ENCODE measurements around the gene MUTYH.
A peak's percentile ranks its signal among the peaks of the same experiment; 100 is the strongest.
"Not testable (repeated sequence)": the region's sequence is repeated elsewhere in the genome, so short reads cannot be mapped to it uniquely, and the experiment has no call there.

The MUTYH gene

DNA sequence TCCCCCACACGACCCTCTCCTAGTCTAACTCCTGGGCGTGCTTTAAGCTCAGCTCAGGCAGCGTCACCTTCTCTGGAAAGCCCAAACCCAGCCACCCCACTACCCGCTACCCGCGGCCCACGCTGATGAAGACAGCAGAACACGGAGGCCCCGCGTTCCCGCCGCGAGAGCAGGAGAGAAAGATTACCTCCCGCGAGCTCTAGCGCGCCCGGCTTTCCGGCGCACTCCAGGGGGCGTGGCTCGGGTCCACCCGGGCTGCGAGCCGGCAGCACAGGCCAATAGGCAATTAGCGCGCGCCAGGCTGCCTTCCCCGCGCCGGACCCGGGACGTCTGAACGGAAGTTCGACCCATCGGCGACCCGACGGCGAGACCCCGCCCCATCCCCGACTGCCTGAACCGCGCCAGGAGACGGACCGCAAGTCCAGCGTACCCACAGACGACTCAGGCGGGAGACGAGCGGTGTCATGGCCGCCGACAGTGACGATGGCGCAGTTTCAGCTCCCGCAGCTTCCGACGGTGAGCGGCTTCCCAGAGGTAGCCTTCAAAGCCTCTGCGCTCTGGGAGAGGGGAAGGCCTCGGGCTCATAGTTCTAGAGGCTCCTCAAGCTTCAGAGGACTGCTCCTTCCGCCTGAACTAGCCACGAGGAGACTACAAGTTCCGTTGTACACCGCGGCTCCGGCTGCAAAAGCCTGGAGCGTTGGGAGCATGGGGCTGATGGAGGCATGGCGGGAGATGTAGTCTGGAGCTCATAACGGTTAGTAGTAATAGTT lies at the start of gene MUTYH, which contains the start of gene TOE1:
Gene MUTYH, minus strand, starts transcription at position 652 of the 770 bp plus-strand sequence. CDS start 5,935 bp downstream, outside the sequence.
Gene TOE1, plus strand, starts transcription at position 382 of the 770 bp plus-strand sequence. Its CDS starts 83 bp downstream, at position 465.
- DNase-seq: peak; percentile 90

DNA sequence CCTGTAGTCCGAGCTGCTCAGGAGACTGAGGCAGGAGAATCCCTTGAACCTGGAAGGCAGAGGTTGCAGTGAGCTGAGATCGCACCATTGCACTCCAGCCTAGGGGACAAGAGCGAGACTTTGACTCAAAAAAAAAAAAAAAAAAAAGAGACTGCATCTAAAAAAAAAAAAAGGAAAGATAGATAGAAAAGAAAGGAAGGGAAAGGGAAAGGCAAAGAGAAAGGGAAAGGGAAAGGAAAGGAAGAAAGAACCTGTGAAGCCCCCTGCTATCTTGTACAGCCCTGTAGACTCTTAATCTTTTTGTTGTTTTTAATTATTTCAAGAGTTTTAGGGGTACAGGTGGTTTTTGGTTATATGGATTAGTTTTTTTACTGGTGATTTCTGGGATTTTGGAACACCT lies 46.0 kb upstream of the MUTYH start:
- DNase-seq: no peak

DNA sequence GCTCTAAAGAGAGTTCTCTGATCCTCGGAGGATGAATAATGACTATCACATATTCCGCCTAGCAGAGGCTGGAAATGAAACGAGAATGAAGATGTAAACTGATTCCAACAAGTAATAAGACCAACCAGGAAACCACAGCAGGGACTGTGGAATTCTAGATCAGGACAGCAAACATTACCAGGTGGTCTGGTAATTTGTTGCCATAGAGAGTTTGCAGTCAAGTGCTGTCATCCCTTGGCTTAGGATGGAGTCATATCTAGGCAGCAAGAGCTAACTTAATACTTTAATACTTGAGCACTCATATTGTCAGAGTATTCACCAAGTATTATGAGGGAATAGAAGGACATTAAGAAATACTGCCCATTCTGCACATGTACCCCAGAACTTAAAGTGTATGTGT lies 45.1 kb upstream of the MUTYH start:
- no peak for DNase-seq

DNA sequence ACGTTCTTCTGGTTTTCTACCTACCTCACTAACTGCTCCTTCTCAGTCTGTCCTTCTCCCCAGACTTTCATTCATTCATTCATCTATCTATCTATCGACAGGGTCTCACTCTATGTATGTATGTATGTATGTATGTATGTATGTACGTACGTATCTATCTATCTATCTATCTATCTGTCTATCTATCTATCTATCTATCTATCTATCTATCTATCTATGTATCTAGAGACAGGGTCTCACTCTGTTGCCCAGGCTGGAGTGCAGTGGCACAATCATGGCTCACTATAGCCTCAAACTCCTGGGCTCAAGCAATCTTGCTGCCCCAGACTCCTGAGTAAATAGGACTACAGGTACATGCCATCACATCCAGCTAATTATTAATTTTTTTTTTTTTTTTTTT lies 44.0 kb upstream of the MUTYH start:
- DNase-seq: not testable (repeated sequence)

DNA sequence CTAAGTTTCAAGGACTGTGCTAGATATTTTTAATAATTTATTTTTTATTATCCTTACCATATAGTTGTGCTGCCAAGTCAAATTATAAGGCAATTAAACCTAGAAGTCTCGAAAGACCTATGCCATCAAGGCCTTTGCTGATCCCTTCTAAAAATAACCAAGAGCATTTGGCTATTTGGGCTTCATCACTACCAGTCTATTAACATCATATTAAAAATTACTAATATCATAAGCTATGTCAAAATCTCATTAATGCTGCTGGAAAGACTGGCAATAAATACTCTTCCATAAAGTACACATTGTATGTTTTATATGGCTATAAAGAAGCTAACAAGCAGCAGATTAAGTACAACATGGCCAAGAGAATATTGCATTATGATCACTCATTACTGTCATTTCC lies 43.0 kb upstream of the MUTYH start:
- no peak for DNase-seq

DNA sequence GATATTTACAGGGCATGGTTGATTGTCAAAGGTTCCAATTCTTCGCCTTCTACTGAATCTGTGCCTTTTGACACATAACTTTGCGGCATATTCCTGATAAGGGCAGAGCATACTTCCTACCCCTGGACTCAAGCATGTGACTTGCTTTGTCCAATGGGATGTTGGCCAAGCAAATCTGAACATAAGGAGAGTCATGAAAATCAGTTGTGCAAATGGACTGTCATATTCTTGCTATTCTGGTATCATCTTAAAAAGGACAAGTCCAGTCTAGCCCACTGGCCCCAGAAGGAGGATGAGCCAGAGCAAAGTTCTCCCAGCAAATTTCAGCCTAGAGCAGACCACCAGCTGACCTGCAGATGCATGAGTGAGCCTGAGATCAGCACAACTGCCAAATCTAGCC lies 41.0 kb upstream of the MUTYH start:
- DNase-seq: no peak

DNA sequence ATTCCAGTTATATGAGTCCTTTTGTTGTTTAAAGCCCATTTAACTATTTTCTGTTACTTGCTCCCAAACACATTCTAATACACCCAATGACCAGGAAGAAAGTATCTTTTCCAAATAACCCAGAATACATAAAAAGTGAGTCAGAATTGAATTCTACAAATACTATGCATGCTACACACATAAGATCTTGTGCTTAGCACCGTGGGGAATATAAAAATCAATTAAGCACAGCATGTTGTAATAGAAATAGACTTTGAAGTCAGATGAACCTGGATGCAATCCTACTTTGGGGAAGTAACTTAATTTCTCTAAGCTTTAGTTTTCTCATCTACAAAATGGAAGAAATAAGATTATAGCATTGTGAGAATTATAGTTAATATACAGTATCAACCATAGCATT lies 40.5 kb upstream of the MUTYH start:
- no peak for DNase-seq

DNA sequence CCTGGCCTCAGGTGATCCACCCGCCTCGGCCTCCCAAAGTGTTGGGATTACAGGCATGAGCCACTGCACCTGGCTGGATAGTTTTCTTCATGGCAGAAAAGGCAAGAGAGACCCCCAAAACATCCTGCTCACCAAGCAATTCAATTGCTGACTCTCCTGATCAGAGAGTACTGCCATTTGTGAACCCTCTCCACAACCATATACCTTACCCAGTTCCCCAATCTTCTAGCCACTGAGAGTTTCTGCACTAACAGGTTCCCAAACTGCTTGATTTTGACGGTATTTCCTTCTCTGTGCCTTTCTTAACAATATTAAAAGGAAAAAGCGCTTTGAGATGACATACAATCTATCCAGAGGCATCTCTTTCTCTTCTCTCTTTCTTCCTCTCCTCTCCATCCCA lies 39.9 kb upstream of the MUTYH start:
- DNase-seq: no peak

DNA sequence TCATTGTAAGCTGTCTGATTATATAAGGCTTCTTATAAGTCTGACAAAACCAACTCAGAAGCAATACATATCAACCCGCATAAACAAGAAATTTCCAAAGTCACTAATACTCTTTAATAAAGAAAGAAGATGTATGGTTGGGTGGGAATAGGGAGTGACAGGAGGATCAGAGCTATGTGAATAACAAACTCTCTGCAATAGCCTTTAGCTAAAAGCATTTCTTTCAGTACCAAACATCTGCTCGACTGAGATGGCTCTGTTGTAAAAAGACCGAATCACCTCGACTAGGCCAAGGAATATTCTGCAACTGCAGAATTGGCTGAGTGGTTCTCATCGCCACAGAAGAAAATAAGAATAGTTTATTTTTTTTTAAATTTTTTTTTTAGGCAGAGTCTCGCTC lies 39.3 kb upstream of the MUTYH start:
- no peak for DNase-seq

DNA sequence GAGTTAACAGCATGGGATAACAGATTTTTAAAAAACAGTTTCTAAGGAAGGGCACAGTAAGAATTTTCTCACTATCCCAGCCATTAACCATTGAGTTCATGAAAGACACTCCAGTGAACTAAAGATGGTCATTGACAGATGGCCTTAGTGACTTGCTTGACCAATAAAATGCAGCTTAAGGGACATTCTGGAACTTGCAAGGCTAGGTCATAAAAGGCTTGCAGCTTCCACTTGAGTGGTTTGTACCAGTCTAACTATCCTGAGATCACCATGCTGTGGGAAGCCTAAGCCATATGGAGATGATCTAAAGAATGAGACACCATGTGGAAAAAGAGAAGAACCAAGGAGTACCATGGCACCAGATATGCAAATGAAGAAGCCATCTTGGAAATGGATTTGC lies 37.9 kb upstream of the MUTYH start:
- DNase-seq: no peak

DNA sequence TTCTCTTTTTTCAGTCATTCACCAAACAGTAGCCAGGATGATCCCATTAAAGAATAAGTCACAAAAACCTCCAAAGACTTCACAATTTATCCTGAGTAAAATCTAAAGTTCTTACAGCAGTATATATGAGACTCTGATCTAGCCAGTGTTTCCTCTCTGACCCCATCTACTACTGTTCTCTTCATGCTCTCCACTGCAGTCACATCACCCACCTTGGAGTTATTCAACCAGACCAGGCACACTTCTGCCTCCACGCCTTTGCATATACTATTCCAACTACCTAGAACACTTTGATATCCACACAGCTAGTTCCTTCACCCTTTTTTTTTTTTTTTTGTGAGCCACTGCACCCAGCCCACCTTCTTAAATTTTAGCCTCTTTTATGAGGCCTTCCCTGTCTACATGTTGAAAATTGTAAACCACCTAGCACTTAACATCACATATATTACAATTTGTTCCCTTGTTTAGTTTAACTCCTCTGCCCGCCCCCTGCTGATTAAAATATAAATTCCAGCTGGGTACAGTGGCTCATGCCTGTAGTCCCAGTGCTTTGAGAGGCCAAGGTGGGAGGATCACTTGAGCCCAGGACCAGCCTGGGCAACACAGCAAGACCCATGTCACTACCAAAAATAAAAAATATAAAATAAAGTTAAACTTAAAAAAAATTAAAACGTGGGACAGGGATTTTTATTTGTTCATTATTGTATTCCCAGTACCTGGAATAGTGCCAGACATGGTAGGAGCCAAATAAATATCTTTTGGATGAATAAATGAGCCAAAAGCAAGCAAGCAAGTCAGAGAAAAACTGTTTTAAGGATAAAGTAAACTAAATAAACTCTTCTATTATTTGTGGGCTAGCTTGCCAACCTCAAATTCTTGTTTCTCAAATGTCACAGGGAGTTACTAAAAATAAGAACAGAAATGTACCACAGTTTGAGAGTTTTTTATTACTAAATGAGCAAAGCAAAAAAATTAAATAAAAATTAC lies 35.2 kb upstream of the MUTYH start:
- no peak for DNase-seq

DNA sequence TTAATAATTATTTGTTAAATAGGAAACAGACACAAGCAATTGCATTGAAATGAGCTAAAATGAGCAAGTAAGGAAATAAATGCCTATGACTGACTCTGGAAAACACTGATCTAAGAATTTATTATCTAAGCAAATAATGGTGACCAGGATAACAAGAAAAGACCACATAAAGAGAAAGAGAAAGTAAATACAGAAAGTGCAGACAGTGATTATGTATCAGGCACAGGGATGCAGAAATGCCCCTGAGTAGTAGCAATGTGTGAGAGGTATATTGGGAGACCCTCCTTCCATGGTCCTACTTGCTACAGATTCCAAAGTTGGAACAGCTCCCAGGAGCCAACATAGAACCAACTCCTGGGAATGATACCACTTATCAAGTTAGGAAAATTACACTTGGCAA lies 33.3 kb upstream of the MUTYH start:
- DNase-seq: no peak

DNA sequence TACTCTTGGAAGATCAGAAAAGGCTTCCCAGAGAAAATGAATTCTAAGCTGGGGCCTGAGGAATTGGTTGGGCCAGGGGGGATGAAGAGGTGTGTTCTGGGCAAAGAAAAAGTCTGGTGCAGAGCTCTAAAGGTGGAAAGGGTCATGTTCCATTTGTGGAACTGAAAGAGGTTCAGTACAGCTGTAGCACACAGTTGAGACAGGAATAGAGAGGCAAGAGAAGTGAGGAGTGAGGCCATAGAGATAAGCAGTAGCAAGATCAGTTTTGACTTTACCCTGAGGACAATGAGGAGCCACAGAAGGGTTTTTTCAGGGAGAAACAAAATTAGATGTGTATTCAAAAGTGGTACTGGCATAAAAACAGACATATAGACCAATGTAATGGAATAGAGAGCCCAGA lies 30.3 kb upstream of the MUTYH start:
- no peak for DNase-seq

DNA sequence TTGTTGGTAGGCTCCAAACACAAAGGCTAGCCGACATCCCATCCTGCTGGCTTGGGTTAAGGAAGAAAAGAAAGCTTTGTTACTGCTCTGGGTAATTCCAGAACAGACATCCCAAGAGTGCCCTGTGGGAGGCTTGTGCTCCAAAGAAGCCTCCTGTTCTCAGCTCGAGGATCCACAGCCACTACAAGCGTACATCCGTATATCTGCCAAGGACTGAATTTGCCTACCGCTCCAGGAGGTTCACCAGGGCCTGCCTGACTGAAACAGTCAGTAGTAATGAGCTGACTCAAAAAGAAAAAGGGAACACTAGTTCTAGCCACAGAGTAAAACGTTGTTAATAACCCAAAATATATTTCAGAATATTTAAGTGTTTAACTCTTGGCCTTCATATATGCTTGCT lies 24.8 kb upstream of the MUTYH start:
- no peak for DNase-seq

DNA sequence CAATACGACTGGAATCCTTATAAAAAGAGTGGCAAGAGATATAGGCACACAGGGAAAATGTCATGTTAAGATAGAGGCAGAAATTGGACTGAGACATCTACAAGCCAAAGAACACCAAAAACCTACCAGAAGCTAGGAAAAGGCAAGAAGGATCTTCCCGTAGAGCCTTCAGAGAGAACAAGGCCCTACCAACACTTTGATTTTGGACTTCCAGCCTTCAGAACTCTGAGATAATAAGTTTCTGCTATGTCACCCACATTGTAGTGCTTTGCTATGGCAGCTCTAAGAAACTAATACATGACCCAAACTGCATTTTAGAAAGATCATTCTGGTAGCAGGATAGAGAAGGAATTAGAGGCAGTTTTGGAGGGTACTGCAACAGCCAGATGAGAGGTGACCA lies 24.1 kb upstream of the MUTYH start:
- no peak for DNase-seq

DNA sequence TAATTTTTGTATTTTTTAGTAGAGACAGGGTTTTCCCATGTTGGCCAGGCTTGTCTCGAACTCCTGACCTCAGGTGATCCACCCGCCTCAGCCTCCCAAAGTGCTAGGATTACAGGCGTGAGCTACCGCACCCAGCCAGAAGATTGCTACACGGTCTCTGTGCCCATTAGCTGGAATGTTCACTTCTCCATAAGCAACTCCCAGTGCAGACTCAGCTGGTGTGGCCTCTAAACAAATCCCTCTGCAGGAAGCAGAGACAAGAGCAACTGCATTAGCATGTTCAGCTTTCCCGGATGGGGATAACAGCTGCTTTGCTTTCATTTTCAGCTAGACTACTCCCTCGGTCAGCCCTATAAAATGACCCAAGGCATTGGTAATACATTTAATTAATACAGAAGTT lies 20.7 kb upstream of the MUTYH start:
- not testable (repeated sequence) for DNase-seq

DNA sequence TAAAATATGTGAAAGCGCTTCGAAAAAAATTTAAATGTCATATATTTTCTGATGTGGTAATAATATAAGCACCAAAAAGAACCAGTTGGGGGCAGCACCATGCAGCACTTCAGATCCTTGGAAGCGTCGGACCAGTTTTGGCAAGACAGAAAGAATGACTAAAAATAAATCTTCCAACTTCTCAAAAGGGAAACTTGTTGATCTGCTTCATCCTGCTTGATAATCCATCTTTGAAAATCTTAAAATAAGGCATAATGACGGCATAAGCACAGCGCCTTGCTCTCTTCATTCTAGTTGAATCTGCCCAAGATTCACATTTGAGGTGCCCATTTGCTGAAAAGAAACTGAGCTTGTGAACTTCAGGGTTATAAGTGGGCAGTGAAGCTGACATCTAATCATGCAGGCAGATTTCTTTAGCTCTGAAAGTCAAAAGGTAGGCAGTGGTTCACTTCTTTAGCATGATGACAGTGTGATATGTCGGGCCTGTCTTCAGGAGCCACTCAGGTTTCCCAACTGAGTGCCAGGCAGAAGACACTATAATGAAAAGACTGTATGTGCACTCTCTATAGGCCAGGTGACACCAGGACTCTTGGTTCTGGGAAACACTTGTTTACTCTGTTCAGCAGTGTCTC lies 19.8 kb upstream of the MUTYH start:
- DNase-seq: peak; percentile 56

DNA sequence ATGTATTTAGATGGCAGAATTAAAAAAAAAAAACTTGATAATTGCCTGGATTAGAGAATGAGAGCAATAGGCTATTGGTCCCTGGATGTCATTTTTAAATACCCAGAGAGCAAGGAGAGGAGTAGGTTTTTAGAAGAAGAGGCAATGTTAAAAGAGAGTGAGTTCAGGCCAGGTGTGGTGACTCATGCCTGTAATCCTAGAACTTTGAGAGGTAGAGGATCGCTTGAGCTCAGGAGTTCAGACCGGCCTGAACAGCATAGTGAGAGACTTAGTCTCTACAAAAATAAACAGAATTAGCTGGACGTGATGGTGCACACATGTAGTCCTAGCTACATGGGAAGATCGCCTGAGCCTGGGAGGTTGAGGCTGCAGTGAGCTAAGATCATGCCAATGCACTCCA lies 15.9 kb upstream of the MUTYH start:
- DNase-seq: no peak

DNA sequence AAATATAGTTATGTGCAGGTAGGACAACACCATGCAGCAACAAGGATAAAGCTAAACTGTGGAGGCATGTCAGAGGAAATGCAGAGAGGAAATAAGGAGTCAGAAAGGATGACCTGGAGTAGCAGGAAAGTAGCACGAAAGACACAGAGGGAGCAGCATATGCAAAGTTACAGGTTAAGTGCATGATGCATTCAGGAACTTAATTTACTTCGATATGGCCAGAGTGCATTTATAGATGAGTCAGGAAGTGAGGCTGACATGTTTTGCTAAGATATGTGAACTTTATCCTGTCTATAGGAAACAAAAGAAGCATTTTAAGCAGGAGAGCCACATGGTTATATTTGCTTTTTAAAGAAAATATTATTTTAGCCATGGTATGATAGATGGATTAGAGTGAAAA lies 15.4 kb upstream of the MUTYH start:
- no peak for DNase-seq

DNA sequence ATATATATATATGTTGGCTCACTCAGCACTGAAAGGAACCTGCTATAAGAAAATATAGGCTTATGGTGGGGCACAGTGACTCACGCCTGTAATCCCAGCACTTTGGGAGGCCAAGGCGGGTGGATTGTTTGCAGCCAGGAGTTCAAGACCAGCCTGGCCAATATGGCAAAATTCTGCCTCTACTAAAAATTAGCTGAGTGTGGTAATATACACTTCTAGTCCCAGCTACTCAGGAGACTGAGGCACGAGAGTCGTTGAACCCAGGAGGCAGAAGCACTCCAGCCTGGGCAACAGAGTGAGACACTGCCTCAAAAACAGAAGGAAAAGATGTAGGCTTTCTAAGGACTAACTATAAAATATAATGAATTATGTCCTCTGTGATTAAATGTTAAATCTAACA lies 14.6 kb upstream of the MUTYH start:
- no peak for DNase-seq

DNA sequence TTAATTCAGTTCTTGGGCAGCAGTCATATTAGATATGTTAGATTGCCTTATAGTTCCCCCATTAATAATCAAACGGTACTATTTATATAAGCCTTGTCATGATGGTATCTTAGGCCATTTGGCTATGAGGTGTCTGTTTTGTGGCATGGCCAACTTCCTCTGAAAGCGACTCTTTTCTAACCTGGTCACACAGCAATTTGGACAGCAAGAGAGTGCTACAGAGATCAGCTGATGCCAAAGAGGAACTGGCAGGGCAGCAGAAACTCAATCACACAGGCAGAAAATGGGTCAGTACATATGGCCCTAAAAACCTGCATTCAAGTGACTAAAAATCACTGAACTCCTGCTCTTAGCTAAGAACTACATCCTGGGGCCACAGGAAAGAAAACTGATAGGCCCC lies 13.4 kb upstream of the MUTYH start:
- no peak for DNase-seq

DNA sequence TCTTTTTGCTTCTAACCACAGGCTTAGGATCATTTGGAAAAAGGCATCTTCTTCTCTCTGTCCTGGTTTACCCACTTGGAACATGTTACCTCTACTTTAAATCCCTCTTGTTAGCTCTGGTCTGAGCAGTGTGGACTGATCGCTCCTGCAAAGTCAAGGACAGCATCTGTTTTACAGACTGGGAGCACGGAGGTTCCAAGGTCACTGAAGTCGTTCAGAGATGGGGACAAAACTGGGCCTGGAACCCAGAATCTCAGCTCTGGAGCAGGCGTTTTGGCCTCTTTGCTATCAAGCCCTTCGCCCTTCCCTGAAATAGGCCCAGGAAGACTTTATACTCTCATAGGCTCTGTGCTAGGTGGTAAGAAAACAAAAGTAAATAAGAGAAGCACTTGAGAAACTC lies 11.3 kb upstream of the MUTYH start:
- DNase-seq: no peak

DNA sequence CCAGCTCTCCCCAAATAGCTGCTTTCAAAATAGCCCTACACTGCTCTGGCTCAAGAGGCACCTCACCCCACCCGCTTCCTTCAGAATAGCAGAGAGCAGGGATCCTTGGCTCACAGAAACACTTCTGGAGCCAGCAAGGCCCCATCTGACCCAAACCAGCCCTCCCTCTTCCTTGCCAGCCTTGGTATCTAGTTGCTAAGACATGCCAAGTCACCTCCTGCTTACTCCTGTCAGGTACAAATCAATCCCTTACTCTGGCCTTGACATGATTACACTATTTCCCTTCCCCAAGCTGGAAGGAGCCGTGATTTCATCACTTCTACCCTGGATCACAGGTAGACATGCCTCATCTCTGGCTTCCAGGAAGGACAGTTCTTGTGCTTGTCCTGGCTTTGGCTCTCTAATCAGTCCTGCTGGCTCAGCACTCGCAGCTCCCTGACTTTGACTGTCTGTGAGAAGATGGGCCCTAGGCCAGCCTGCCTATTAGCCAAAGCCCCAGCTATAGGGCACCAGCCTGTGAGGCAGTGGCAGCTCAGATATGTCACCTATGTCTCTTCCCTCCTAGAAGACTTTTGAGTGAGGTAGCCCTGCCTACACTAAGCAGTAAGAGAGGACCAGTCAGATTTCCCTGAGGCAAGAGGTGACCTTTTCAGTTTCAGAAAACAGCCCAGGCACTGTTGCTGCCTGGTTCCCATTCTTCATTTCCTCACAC lies 8.9 kb upstream of the MUTYH start:
- no peak for DNase-seq

Measured in activated CD8-positive, alpha-beta memory T cell treated with anti-CD3 and anti-CD28 coated beads, Interleukin-2, amount 50 U/mL, for 4 hours (primary cell).